ACHN (cell line): ENCODE results near the gene CD79B.
"Not testable (repeated sequence)": the region's sequence is repeated elsewhere in the genome, so short reads cannot be mapped to it uniquely, and the experiment has no call there.

ENCODE experiments used
- DNase-seq: peaks from one replicate; pipeline ENCODE4 v3.0.0-alpha.2; 2015
- in situ Hi-C: cut with HindIII; loops from 2 replicates; pipeline ENCODE4 v1.10.0; 2017; ENCODE audit warnings: low sequenced_read_pairs, low pct_ligation_motif_present, low pct_unique_long_range_greater_than_20kb

The CD79B gene

GRCh38 chr17:63894821-63895220 is 37.3 kb downstream of the CD79B start:
- DNase-seq, in situ Hi-C loops: not testable (repeated sequence)

- DNase-seq, in situ Hi-C loops: not testable (repeated sequence)
Measured at GRCh38 chr17:63894021-63894420, 38.1 kb downstream of the CD79B start.

GRCh38 chr17:63892316-63893037 is 39.7 kb downstream of the CD79B start:
- DNase-seq, in situ Hi-C loops: not testable (repeated sequence)

- in situ Hi-C loops, result not testable (repeated sequence)
Measured at GRCh38 chr17:63889026-63889848, 42.9 kb downstream of the CD79B start.

GRCh38 chr17:63885119-63885518 is 47.0 kb downstream of the CD79B start:
- DNase-seq, in situ Hi-C loops: not testable (repeated sequence)

More at GRCh38 chr17:63889026-63889848, 42.9 kb downstream of the CD79B start:
- DNase-seq, result peak; percentile 45

- in situ Hi-C loops, DNase-seq: not testable (repeated sequence)
Measured at GRCh38 chr17:63882626-63883126, 49.5 kb downstream of the CD79B start.

- in situ Hi-C loops, result no loop called here
- DNase-seq, result peak; percentile 62
Measured at GRCh38 chr17:63881935-63882601, 50.1 kb downstream of the CD79B start, which contains the start of gene GH2. TSS of gene GH2 (minus strand) at chr17:63881944. CDS start at chr17:63881801, 143 bp downstream.

GRCh38 chr17:63881337-63881736 is 50.8 kb downstream of the CD79B start:
- in situ Hi-C loops, DNase-seq: not testable (repeated sequence)

- no peak for DNase-seq
- in situ Hi-C loops, result no loop called here
Measured at GRCh38 chr17:63880706-63881105, 51.4 kb downstream of the CD79B start.
